Activated CD4-positive, alpha-beta T cell treated with anti-CD3 and anti-CD28 coated beads, Interleukin-2, Interleukin-4, amounts not matched to agents 100 ng/mL and 50 ng/mL, durations not matched to agents 16 hours and 8 hours (primary cell): ENCODE measurements around the gene HASPIN.

ENCODE experiments used
- DNase-seq: peaks from one replicate; pipeline ENCODE4 v3.0.0-alpha.2; 2020; ENCODE audit warnings: low spot score

Gene HASPIN

GRCh38 chr17:3735515-3735914 lies 11.8 kb downstream of the HASPIN start:
- no peak for DNase-seq

GRCh38 chr17:3738562-3739295 lies 15.0 kb downstream of the HASPIN start:
- peak; percentile 71 for DNase-seq

- no peak for DNase-seq
Observed at GRCh38 chr17:3739422-3740124, 15.9 kb downstream of the HASPIN start.

- peak; percentile 56 for DNase-seq
Observed at GRCh38 chr17:3740611-3741073, 16.9 kb downstream of the HASPIN start.

GRCh38 chr17:3744014-3744413 lies 20.3 kb downstream of the HASPIN start:
- DNase-seq, result no peak

GRCh38 chr17:3745071-3745470 lies 21.4 kb downstream of the HASPIN start:
- no peak for DNase-seq

- DNase-seq, result no peak
Observed at GRCh38 chr17:3747805-3748204, 24.1 kb downstream of the HASPIN start.

- DNase-seq, result no peak
Observed at GRCh38 chr17:3748576-3748975, 24.9 kb downstream of the HASPIN start.

- DNase-seq, result no peak
Observed at GRCh38 chr17:3750296-3750695, 26.6 kb downstream of the HASPIN start.

- peak; percentile 44 for DNase-seq
Observed at GRCh38 chr17:3750926-3751325, 27.2 kb downstream of the HASPIN start.

- DNase-seq, result no peak
Observed at GRCh38 chr17:3751836-3752235, 28.1 kb downstream of the HASPIN start.

- no peak for DNase-seq
Observed at GRCh38 chr17:3753624-3754023, 29.9 kb downstream of the HASPIN start.

- DNase-seq, result no peak
Observed at GRCh38 chr17:3754066-3754457, 30.4 kb downstream of the HASPIN start.

- DNase-seq, result peak; percentile 59
Observed at GRCh38 chr17:3754458-3755334, 31.0 kb downstream of the HASPIN start.

- no peak for DNase-seq
Observed at GRCh38 chr17:3755335-3756030, 31.8 kb downstream of the HASPIN start.

GRCh38 chr17:3759597-3760216 lies 36.0 kb downstream of the HASPIN start:
- DNase-seq, result no peak

GRCh38 chr17:3761036-3761917 lies 37.6 kb downstream of the HASPIN start:
- no peak for DNase-seq

- DNase-seq, result no peak
Observed at GRCh38 chr17:3761918-3762380, 38.2 kb downstream of the HASPIN start.

- peak; percentile 93 for DNase-seq
Observed at GRCh38 chr17:3762922-3763776, 39.4 kb downstream of the HASPIN start.
